NCI-H187 (cell line): Measurements from ENCODE around the gene SLC37A1.

Experiments
- DNase-seq, 2 experiments: peaks; one replicate each; lab custom pipeline; 2025; lab: John Stamatoyannopoulos, UW

The SLC37A1 gene

DNA sequence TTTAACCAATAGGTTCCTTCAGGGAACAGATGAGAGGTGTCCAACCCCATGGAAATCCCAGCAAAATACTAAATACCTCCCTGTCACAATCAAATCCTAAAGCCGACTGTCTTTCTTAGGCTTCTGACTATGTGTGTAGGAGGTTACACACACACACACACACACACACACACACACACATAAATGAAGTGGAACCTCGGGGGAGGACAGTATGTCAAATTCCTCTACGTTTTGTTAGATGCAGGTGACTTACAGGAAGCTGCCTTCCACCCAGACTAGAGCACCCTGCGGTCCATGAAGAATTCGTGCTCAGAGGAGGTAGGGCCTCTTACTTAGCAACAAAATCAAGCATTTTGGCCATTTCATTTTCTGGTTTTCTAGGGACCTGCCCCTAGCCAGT, 34.1 kb upstream of the SLC37A1 start:
- DNase-seq, result no peak

DNA sequence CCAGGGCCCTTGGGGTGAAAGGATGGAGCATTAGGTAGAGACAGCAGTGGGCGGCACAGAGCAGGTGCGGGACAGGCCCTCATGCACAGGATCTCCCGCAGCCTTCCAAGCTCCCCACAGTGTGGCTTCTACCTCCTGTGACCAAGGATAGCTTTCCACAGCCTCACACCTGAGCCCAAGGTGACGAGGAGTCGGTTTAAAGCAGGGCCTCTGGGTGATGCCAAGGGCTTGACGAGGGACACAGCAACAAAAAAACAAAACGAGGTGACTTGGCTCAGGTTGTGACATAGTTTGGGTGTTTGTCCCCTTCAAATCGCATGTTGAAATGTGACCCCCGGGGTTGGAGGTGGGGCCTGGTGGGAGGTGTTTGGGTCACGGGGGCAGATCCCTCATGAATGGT, 32.9 kb upstream of the SLC37A1 start:
- DNase-seq, result no peak

DNA sequence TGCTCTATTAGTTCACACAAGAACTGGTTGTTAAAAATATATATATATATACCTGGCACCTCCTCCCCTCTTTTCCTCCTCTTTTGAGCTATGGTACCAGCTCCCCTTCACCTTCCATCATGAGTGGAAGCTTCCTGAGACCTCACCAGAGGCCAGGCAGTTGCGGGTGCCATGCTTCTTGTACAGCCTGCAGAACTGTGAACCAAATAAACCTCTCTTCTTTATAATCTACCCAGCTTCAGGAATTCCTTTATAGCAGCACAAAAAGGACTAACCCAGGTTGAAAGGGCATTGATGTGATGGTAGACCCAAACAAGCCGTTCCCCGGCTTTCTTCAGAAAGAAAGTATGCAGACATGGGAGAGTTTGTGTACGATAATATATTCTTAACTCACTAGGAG, 32.5 kb upstream of the SLC37A1 start:
- DNase-seq, result no peak

DNA sequence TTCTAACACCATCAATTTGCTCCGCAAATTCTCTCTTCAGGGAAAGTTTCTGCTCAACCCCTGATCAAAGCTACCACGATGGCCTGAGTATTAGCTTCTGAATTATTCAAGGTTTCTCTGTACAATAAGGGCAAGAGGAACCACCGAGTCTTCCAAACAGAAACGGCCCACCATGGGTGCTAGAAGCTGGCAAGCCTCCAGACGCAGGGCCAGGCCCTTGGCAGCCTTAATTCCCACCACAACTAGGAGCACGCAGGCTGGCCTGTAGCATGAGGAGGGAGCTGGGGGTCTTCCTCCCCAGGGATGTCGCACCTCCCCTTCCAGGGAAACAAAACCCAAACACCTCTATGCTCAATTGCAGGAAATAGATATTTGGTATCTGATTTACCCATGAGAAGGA, 28.7 kb upstream of the SLC37A1 start:
- DNase-seq, result no peak

DNA sequence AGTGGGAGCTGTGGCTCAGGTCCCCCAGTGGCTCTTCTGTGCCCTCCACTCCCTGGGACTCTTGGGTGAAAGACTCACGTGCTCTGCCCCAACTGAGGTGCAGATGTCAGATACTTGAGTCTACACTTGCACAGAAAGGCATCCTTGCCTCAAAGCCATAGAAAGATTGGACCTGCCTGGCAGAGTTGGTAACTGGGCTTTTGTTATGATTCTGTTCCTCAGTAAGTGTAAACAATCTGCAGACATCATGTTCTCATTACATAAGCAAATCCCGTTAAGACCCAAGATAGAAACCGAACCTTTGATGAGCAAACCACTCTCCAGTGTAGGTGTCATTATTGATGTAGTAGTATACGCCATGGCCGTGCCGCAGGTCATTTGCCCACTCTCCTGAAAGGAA, 27.6 kb upstream of the SLC37A1 start:
- DNase-seq, result no peak

DNA sequence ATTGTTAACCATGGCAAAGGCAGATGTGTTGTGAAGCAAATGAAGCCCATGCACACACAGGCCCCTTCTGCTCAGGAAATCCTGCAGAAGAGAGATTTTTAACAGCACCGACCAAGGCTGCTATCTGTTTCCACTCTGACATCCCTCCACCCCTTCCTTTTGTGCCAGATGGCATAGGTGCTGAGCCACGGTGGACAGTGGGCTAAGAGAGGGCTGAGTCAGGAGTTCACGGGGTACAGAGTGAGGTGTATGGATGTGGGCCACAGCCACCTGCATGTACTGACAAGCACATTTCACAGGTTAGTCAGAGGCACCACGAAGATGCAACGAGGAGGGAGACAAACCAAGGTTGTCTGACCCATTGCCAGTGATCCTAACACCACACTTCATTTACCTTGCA, 27.1 kb upstream of the SLC37A1 start:
- no peak for DNase-seq

DNA sequence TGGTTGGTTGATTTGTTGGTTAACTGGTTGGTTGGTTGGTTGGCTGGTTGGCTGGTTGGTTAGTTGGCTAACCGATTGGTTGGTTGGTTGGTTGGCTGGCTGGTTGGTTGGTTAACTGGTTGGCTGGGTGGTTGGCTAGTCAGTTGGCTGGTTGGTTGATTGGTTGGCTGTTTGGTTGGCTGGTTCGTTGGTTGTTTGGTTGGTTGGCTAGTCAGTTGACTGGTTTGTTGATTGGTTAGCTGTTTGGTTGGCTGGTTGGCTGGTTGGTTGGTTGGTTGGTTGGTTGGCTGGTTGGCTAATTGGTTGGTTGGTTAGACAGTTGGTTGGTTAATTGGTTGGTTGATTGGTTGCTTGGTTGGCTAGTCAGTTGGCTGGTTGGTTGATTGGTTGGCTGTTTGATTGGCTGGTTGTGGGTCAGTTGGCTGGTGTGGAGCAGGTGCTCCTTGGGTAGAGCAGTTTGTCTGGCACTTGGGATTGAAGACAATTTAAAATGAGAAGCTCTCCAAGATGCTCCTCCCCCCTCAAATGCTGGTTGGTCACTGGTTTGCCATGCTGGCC, 24.6 kb upstream of the SLC37A1 start:
- DNase-seq, result no peak

DNA sequence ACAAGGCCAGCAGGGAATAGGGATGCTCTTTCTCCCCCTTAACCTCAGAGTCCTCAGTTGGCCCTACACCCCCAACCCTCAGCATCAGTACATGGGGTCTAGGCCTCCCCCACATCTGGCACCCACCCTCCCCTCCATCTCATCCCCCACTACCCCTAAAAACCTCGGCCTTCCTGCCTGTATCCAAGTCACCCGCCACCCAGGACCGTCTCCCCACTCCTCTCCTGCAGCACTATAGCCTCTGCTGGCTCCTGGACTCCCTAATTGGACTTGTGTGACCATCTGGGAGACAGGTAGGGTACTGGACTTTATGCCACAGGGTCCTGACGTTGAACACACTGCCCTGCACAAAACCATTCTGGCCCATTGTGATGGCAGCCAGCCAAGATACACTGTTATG, 23.7 kb upstream of the SLC37A1 start:
- DNase-seq, result no peak

DNA sequence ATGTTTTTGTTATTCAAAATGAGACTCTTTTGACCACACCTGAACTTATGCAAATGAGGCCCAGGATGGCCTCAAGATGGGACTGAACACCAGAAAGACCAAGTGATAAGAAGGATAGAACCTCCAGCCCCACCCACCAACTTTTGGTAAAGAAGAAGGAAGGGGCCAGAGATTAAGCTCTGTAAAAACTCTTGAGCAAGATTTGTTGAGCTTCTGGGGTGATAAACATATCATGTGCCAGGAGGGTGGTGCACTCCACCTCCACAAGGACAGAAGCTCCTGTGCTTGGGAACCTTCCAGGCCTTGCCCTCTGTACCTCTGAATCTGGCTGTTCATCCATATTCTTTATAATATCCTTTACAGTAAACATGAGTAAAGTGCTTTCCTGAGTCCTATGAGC, 22.9 kb upstream of the SLC37A1 start:
- no peak for DNase-seq

DNA sequence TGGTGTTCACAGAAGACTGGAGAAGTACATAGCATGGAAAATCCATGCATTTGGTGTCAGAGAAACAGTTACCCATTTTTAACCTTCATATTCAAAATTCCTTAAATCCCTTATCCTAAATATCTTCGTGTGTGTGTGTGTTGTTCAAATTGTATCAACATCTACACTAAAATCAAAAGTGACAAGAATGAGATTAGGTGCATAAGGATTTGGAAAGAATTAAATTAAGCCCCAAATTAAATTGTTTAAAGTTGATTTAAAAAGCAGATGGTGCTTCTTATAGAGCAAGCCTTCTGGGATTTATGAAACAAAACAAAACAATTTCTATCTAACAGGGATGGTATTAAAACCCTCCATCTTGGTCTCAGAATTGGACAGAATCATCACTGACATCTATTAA, 22.3 kb upstream of the SLC37A1 start:
- no peak for DNase-seq

DNA sequence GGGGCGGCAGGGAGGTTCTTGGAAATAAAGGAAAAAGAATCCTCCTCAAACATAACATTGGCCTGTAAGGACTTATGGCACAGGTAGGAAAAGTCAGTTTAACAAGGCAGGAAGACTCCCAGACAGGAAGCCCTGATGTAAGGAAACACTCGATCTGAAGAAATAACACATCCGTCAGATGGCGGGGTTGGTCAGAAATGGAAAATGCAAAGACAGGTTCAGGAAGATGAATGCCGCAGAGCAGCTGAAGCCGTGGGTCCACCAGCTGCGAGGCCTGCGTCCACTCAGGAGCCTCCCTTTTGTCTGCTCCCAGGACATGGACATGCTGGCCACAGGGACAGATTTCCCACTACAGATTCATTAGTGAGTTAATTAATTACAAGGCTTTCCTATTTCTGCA, 21.5 kb upstream of the SLC37A1 start:
- DNase-seq, result no peak

DNA sequence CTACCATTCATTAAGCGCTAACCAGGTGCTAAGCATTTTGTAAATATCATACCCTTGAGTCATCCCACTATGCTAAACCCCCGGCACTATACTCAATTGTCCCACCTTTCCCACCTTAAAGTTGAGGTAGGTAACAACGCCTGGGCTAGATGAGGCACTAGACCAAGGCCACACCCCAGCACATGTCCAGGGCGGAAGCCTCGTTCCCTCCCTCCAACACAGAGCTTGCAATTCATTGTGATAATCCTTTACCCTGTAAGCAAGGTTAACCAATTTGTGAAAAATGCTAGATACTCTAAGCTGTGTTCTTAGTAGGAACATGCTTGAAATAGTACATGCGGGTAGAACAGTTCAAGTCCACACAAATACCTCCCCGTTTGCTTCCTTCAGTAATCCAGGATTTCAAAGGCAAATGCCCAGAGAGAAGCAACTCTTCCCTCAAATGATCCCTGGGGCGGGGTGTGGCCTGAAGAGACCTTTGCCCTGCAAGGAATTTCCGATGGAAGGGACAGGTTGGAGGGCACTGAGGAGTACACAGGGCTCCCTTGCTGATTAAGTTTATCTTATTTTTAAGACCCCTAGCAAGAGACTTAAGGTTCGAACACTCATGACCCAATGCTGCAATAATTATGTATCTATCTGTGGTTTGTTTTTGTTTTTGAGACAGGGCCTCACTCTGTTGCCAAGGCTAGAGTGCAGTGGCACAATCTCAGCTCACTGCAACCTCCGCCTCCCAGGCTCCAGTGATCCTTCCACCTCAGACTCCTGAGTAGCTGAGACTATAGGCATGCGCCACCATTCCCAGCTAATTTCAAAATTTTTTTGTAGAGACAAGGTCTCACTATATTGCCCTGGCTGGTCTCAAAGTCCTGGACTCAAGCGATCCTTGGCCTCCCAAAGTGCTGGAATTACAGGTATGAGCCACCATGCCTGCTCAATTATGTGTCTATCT, 20.3 kb upstream of the SLC37A1 start:
- DNase-seq, result no peak

DNA sequence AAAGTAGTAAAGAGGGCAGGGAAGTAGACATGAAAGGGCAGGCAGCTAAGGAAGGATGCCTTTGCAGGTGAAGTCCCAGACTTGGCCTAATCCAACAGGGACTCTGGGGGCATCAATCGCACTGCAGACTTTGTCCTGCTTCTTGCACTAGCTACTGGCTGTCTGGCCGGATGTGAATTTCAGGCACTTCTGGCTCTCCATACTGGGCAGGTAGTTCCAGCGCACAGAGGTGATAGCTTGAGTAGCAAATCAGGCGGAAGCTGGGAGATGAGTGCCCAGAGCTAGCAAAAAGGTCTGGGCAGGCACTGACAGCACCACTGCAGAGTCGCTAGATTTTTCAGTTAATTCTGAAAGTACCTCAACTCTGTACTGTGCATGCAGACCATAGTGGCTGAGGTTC, 18.6 kb upstream of the SLC37A1 start:
- DNase-seq, result no peak

DNA sequence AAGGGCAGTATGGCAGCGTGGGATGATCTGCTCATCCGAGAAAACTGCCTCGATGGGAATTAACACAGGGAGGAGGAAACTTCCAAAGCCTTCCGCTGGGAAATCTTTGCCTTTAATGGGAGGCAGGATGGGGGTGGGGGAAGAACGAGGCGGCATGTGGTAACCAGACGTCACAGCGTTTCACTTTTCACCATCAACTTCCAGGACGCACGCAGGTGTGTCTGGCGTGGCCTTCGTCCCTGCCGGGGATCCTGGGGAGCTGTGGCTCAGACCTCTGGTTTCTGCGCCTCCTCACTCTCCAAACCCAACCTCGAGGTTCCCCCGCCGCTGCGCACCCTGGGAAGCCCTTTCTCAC, 17.9 kb upstream of the SLC37A1 start:
- DNase-seq, result no peak

DNA sequence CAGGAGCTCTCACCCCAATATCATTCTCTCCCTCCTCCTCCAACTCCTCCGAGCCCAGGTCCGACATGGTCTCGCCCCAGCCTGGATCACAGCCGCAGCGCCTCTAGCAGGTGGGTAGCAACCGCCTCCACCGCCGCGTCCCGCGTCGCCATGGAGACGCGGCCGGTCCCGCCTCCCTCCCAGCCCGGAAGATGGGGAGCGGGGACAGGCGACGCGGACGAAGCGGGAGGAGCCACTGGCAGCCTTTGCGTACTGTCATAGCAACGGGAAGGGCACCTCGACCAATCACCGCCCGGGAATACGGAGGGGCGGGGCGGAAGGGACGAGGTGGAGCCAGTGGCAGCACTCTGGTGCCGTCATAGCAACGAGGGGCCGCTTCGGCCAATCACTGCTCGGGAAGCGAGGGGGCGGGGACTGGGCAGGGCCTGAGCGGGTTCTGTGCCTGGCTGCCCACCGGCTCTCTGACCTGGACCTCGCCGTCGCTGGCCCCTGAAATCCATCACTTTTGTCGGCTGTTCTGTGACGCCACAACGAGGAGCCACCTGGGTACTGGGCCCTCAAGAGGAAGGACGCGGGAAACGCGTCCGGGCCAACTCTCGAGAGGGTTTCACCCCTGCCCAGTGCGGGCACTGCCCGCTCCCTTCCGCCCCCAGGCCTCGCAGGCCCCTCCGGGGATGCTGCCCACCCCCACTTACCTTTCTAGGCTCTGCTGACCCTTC, 17.4 kb upstream of the SLC37A1 start, which contains the start of gene RSPH1:
Gene RSPH1, minus strand, starts transcription at position 105 of the 719 bp plus-strand sequence. Its CDS starts 38 bp downstream, at position 67.
- DNase-seq, result peak; percentile 99

DNA sequence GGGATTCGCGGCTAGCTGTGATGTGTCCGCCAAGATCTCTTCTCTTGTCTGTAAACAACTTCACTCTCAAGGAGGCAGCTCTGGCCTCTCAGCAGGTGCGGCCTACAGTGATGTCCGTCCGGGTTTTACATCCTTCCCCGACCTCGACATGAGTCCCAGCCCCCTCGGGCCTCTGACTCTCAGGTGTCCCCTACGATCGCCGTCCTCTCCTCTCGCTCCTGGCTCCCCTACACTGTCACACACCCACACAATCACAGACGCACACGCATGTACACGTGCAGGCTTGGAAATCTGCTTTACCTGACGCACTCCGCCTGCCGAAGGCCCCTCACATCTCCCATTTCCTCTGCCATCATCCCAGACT, 16.8 kb upstream of the SLC37A1 start:
- DNase-seq, result no peak

DNA sequence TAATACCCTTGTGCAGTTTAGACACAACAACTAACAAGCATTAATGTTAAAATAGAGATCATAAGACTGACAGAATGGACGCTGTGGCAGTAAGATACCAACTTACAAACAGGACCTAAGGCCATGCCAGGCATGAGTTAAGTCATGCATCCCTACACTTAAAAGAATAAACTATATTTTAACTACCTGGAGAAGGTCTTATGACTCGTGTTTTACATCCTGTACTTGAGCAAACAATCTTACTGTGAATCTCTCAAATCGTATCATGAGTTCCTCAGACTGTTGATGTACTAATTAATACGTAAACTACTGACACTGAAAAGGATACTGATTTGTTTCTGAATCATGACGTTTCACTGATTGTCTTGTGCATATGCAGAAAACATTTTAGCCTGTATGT, 15.6 kb upstream of the SLC37A1 start:
- no peak for DNase-seq

DNA sequence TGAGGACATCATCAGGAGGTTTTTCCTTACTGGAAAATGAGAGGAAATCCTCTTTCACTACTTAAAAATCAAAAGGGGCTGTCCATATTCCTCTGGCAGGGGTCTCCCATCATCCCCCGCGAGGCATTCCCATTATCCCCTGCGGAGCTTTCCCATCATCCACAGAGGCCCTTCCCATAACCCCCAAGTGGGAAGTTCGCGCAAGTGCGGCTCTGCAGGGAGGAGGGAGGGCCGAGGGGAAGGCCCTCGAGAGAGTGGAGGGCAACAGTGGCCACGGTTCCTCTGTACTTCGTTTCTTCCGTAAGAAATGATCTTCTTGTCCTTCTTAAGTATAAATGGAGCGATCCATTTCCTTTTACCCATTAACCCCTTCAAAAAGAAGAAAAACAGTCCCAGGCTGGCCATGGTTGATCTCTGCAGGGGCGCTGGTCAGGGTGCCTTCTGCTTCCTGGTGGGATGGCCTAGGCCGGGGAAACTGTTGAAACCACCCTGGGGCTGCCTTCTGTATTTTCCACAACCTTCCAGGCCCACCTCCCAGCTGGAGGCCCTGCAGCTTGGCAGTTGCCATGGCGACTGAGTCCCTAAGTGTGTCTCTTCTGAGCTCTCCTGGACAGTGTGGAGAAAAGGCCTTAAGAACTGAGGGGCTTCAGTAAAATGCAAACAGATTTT, 14.1 kb upstream of the SLC37A1 start:
- DNase-seq, result no peak

DNA sequence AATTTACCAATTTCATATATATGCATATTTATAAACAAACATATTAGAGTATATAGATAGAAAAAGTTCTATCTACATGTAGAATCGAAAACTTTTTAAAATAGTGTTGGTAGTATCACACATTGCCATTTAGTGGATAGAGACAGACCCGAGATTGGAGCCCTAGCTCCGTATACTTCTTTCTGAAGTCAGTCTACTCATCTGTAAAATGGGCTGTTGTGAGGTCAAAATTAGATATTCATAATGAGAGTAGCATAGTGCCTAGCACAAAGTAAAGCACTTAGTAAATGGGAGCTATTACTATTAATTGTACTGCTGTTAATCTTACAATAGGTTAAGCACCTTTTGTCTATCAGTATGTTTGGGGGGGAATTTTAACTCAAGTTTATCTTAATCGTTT, 13.4 kb upstream of the SLC37A1 start:
- DNase-seq, result no peak

DNA sequence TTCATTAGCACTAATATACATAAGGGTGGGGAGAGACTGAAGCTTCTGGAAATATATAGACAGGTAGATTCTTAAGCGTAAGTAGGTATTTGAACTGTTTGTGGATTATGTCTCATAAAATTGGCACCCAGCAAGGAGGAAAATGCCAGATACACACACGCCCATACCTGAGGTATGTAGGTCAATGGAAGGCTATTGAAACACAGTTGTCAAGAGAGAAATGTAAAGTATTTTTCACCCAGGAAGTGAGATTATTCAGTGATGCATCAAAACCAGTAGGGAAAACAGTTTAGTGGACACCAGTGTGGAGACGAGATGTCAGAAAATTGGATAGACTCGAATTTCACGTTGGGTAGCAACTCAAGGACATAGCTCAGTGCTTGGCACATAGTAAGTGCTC, 12.9 kb upstream of the SLC37A1 start:
- no peak for DNase-seq

DNA sequence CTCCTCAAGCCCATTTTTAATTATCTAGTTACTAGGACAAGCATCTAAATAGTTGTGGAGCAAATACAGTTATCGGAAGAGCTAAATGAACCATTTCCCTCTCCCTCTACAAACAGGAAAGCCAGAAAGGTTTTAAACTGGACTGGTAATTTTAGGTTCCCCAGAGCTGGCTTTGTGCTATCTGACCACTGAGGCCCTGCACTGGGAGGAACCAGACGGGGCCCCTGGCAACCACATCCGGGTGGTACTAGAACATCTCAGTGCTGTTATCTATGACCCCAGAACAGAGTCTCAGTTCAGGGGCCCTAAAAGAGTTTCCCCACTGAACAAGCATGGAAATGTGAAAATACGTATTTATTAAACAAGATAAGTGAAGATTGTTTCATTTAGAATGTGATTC, 9.9 kb upstream of the SLC37A1 start:
- no peak for DNase-seq

DNA sequence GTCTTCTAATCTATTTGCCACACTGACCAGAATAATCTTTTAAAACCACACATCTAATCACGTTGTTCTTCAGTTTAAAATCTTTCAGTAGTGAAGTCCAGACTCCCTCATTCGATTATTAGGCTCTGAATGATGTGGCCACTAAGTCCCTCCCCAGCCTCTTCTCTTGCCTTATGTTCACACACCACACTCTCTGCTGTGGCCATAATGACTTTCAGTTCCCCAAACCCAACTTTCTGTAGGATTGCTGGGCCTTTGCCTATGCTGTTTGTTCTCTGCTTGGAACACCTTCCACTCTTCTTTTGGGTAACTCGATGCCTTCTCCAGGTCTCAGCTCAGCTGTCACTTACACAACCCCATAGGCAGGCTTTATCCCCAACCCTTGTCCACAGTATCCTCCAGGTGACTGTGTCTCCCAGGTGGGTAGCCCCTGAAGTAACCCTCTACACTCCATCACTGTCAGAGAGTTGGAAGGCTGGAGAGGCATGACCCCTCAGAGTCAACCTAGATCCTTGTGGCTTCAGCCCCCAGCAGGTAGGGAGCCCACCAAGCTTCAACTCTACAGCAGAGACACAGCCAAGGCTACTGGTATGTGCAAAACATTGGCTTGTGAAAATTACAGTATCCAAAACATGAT, 8.4 kb upstream of the SLC37A1 start:
- DNase-seq, result no peak
